Measurements from ENCODE around the gene ADGRF5.

- TF ChIP-seq CTCF (conservative IDR thresholded peaks at IDR 0.05; ENCODE audit: low read length) (no peak), EZH2phosphoT487 (IDR thresholded peaks at IDR 0.05; ENCODE audit: borderline replicate concordance) (no peak)
Observed at GRCh38 chr6:46876126-46876525, 45.6 kb downstream of the ADGRF5 start.

Data from Loucy (cell line).